Memory B cell (primary cell): Measurements from ENCODE around the gene CCDC92.

Experiments
- ATAC-seq: fragments of 150-1000 bp; cut with Tn5 transposase; 2 replicates; pipeline ENCODE4 v1.10.0; 2021; ENCODE audit warnings: low read depth, mild to moderate bottlenecking, moderate library complexity
- DNase-seq, 2 donors: peaks; one replicate each; pipeline ENCODE4 v3.0.0; 2022; ENCODE audit warnings: low spot score in 2 of 2
- H3K27ac Mint-ChIP-seq: one replicate; pipeline ENCODE4 v1.8.0; 2022; ENCODE audit warnings: mild to moderate bottlenecking, moderate library complexity, mixed read lengths
- H3K27me3 Mint-ChIP-seq: one replicate; pipeline ENCODE4 v1.8.0; 2022; ENCODE audit warnings: mixed read lengths
- H3K36me3 Mint-ChIP-seq: one replicate; pipeline ENCODE4 v1.8.0; 2022; ENCODE audit warnings: mild to moderate bottlenecking, mixed read lengths
- H3K4me1 Mint-ChIP-seq: one replicate; pipeline ENCODE4 v1.8.0; 2022; ENCODE audit warnings: mixed read lengths
- H3K4me3 Mint-ChIP-seq: one replicate; pipeline ENCODE4 v1.8.0; 2022; ENCODE audit warnings: mild to moderate bottlenecking, moderate library complexity, mixed read lengths
- H3K9me3 Mint-ChIP-seq: one replicate; pipeline ENCODE4 v1.8.0; 2022; ENCODE audit warnings: mixed read lengths

CCDC92 gene

DNA sequence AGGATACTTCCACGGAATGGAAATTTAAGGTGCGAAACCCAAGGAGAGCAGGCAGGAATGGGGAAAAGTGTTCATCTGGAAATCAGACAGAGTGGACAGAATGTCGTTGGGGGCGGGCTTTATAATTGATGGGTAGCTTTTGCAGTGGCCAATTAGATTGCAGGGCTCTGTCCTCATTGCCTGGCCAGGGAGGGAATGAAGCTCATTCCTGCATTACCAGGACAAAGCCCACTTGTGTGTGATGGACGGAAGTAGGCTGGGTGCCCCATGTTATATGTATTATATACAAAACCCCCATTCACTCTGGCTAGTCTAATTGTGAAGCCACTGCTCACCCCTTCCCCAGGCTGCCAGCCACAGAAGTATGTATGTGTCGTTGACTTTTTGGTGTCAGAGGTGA lies 23.9 kb upstream of the CCDC92 start:
- no peak overlapping the region for H3K4me3 Mint-ChIP-seq
- no peak for ATAC-seq
- peaks cover 10% of the 10 kb centered on the region for H3K4me1 Mint-ChIP-seq
- peaks cover 19% of the 10 kb centered on the region for H3K36me3 Mint-ChIP-seq
- H3K27me3 Mint-ChIP-seq, result no peaks in the 10 kb centered on the region
- no peaks in the 10 kb centered on the region for H3K9me3 Mint-ChIP-seq
- no peak for DNase-seq
- H3K27ac Mint-ChIP-seq, result no peak overlapping the region

DNA sequence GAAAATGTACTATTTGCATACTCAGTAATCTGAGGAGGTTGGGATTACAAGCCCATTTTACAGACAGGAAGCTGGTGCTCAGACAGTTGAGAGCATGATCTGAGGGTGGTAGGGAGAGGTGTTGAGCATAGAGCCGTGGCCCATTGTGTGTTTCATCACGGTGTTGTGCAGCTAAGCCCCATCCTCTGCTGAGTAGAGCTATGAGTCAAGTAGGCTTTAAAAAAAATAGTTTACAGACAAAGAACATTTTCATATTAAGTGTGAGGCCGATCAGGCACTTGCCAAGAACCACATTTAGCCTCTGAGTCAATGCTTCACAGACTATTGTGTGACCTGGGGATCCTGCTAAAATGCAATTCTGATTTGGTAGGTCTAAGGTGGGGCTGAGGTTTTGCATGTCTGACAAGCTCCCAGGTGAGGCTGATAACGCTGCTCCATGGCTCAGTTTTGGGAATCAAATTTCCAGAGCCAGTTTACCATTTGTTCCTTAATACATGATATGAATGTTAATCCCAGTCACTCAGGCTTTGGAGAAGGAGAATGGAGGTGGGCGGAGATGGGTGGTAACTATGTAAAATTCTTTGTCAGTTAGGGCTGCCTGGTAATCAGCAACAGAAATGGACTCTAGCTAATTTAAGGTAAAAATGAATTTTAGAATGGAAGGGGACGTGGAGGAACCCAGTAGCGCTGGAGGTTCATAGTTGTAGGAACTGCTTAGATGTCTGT lies 22.6 kb upstream of the CCDC92 start:
- Mint-ChIP-seq H3K27ac (no peak overlapping the region), H3K4me3 (no peak overlapping the region), H3K4me1 (peaks cover 17% of the 10 kb centered on the region), H3K27me3 (no peaks in the 10 kb centered on the region), H3K36me3 (peaks cover 29% of the 10 kb centered on the region), H3K9me3 (no peaks in the 10 kb centered on the region)
- no peak for ATAC-seq
- no peak for DNase-seq

GRCh38 chr12:123992118-123992825 lies 19.6 kb upstream of the CCDC92 start:
- Mint-ChIP-seq H3K4me3 (no peak overlapping the region), H3K27me3 (no peaks in the 10 kb centered on the region), H3K9me3 (no peaks in the 10 kb centered on the region), H3K36me3 (peaks cover 38% of the 10 kb centered on the region), H3K27ac (peak overlapping the region; percentile 29), H3K4me1 (peaks cover 20% of the 10 kb centered on the region)
- no peak for ATAC-seq
- DNase-seq, result no peak

GRCh38 chr12:123991372-123991951 lies 18.8 kb upstream of the CCDC92 start:
- Mint-ChIP-seq H3K36me3 (peaks cover 37% of the 10 kb centered on the region), H3K4me1 (peaks cover 27% of the 10 kb centered on the region), H3K9me3 (no peaks in the 10 kb centered on the region), H3K27ac (no peak overlapping the region), H3K27me3 (no peaks in the 10 kb centered on the region), H3K4me3 (no peak overlapping the region)
- DNase-seq (no peak), ATAC-seq (no peak)

DNA sequence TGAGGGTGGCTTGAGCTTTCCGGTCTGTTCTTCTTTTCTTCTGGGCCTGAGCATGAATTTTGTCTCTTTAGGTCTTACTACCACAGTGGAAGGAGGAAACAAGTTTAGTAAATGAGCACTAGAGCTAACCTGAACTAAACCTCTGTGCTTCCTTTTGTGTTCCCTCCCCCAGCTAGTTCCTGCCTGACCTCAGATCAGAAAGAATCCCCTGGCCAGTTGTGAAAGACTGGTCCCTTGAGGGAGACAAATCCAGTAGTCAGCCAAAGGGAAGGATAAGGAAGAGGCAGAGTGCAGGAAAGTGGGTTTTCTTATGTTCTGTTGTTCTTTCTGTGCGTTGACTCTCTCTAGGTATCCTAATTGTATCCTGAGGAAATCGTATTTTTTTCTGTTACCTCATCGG lies 17.9 kb upstream of the CCDC92 start:
- Mint-ChIP-seq H3K4me1 (peaks cover 25% of the 10 kb centered on the region), H3K4me3 (no peak overlapping the region), H3K9me3 (no peaks in the 10 kb centered on the region), H3K27ac (no peak overlapping the region), H3K27me3 (no peaks in the 10 kb centered on the region), H3K36me3 (peaks cover 35% of the 10 kb centered on the region)
- DNase-seq, result no peak
- ATAC-seq, result no peak

- Mint-ChIP-seq H3K4me1 (peaks cover 25% of the 10 kb centered on the region), H3K27ac (no peak overlapping the region), H3K4me3 (no peak overlapping the region), H3K27me3 (no peaks in the 10 kb centered on the region), H3K9me3 (no peaks in the 10 kb centered on the region), H3K36me3 (peaks cover 32% of the 10 kb centered on the region)
- no peak for ATAC-seq
- no peak for DNase-seq
Measured at GRCh38 chr12:123989753-123990152, 17.1 kb upstream of the CCDC92 start.

DNA sequence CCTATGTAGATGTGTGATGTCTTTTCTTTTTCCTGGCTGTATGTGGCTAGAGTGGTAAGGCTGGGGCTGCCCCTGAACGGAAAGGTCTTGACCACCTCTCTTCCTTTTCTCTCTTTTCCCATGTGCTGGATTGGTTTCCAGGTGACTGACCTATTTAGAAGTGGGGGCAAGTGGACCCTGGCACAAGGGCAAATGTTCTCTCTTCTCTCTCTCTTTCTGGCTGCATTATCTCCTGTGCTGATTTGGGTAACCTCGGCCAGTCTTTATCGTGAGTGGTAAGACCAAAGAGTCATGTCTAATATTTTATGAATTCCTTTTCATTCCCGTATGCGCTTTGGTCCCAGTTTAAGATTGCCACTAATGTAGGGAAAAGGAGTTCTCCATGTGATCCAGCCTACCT lies 16.5 kb upstream of the CCDC92 start:
- ATAC-seq (no peak), DNase-seq (no peak)
- H3K4me1 Mint-ChIP-seq, result peaks cover 25% of the 10 kb centered on the region
- no peak overlapping the region for H3K4me3 Mint-ChIP-seq
- peaks cover 30% of the 10 kb centered on the region for H3K36me3 Mint-ChIP-seq
- H3K27ac Mint-ChIP-seq, result no peak overlapping the region
- no peaks in the 10 kb centered on the region for H3K9me3 Mint-ChIP-seq
- no peaks in the 10 kb centered on the region for H3K27me3 Mint-ChIP-seq

- Mint-ChIP-seq H3K4me1 (peaks cover 33% of the 10 kb centered on the region), H3K4me3 (no peak overlapping the region), H3K27me3 (no peaks in the 10 kb centered on the region), H3K36me3 (peaks cover 27% of the 10 kb centered on the region), H3K27ac (peak overlapping the region; percentile 55), H3K9me3 (no peaks in the 10 kb centered on the region)
- ATAC-seq (peak; percentile 26), DNase-seq (no peak)
Measured at GRCh38 chr12:123987022-123987421, 14.4 kb upstream of the CCDC92 start.

DNA sequence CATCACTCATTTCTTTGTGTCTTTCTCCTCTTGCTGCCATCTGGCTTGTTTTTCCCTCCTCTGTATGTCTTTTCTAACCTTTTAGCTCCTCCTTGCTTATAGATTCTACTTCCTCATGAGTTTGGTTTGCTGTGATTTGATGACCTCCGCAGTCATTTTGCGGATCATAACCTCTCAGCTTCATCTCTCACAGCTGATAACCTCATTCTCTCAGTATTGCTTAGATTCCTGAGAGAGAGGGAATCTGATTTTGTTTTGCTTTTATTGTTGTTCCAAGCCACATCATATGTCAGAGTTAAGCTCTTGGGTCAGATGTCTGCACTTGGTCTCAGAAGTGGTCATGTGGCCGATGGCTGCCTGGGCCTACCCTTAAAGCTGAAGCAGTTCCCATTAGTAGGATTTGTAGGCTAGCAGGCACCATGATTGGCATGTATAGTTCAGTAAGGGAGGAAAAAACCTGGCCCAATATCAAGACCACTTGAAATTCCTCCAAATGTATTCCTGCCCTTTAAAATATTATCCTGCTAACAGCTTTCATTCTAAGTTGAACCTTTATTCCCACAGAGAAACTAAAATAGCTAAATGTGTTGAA lies 13.8 kb upstream of the CCDC92 start:
- no peak overlapping the region for H3K4me3 Mint-ChIP-seq
- peaks cover 27% of the 10 kb centered on the region for H3K36me3 Mint-ChIP-seq
- H3K9me3 Mint-ChIP-seq, result no peaks in the 10 kb centered on the region
- DNase-seq (no peak), ATAC-seq (no peak)
- peaks cover 33% of the 10 kb centered on the region for H3K4me1 Mint-ChIP-seq
- H3K27ac Mint-ChIP-seq, result peak overlapping the region; percentile 55
- H3K27me3 Mint-ChIP-seq, result no peaks in the 10 kb centered on the region

GRCh38 chr12:123984903-123985302 lies 12.3 kb upstream of the CCDC92 start:
- no peak overlapping the region for H3K27ac Mint-ChIP-seq

DNA sequence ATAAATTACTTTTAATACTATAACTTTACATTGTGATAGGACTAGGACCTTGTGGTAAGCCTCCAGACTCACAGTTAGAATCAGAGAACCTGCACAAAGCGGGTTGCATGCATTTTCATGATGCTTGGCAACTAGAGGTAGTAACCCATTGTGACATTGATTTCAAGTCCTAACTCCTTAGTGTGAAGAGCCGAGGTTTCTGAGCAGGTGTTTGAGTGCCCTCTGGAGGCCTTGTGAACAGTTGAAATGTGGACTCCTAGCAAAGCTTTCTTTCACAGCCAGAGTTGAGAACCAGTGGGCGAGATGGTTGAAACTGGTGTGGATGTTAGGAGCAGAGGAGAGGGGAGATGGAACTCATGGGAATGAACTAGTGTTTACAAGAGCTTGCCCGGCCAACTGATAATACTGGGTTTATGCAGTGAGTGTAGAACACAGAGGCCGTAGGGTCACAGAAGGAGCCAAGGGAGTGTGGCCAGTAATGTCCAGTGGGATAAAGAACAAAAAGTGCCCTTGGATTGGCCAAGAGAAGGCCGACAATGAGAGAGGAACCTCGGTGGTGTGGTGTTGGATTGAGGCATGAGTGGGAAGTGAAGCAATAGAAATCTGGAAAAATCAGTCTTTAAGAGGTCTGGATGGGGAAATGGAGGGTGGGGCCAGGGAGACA lies 11.3 kb upstream of the CCDC92 start:
- ATAC-seq (peak; percentile 85), DNase-seq (peak; percentile 17 to 32)
- H3K27ac Mint-ChIP-seq, result no peak overlapping the region
- peaks cover 22% of the 10 kb centered on the region for H3K4me1 Mint-ChIP-seq
- no peak overlapping the region for H3K4me3 Mint-ChIP-seq
- H3K9me3 Mint-ChIP-seq, result no peaks in the 10 kb centered on the region
- no peaks in the 10 kb centered on the region for H3K27me3 Mint-ChIP-seq
- peaks cover 13% of the 10 kb centered on the region for H3K36me3 Mint-ChIP-seq

More at GRCh38 chr12:123984903-123985302, 12.3 kb upstream of the CCDC92 start:
- Mint-ChIP-seq H3K9me3 (no peaks in the 10 kb centered on the region), H3K27me3 (no peaks in the 10 kb centered on the region), H3K4me1 (peaks cover 25% of the 10 kb centered on the region), H3K36me3 (peaks cover 18% of the 10 kb centered on the region), H3K4me3 (no peak overlapping the region)
- DNase-seq (no peak), ATAC-seq (no peak)

DNA sequence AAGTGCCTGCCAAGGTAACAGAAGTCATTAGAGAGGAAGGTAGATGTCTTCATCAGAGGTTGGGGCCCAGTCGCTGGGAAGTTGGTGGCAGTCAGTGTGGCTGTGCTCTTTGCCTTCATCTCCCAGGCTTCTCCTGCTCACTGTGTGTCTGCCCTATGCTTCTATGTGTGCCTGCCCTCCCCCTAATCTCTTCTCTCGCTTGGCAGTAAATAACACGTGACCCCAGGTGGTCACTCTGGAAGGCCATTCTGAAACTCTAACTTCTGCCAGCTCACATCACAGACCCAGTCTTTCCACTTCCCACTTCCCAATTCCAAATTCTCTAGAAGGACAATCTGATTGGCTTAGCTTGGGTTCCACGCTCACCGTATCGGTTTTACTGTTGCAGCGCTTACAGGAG lies 9.6 kb upstream of the CCDC92 start:
- no peak overlapping the region for H3K4me3 Mint-ChIP-seq
- no peaks in the 10 kb centered on the region for H3K27me3 Mint-ChIP-seq
- ATAC-seq, result no peak
- DNase-seq, result no peak
- H3K36me3 Mint-ChIP-seq, result peaks cover 4% of the 10 kb centered on the region
- peak overlapping the region; percentile 36 for H3K27ac Mint-ChIP-seq
- H3K9me3 Mint-ChIP-seq, result no peaks in the 10 kb centered on the region
- H3K4me1 Mint-ChIP-seq, result peaks cover 22% of the 10 kb centered on the region

GRCh38 chr12:123979566-123979965 lies 6.9 kb upstream of the CCDC92 start:
- Mint-ChIP-seq H3K4me3 (no peak overlapping the region), H3K27me3 (no peaks in the 10 kb centered on the region), H3K27ac (no peak overlapping the region), H3K9me3 (no peaks in the 10 kb centered on the region), H3K4me1 (peaks cover 15% of the 10 kb centered on the region), H3K36me3 (peaks cover 8% of the 10 kb centered on the region)
- ATAC-seq (no peak), DNase-seq (no peak)
